Activated CD4-positive, alpha-beta T cell treated with anti-CD3 and anti-CD28 coated beads for 36 hours (primary cell): ENCODE measurements around the gene KCNA5. TPM values are rescaled to one million over a fixed set of nuclear protein-coding genes. Genes with fewer than 3 reads are reported as not detected.

Experiments
- ATAC-seq: fragments of 200-7000 bp; cut with Tn5 transposase; one replicate; pipeline ENCODE4 v1.10.0; 2021; ENCODE audit warnings: mild to moderate bottlenecking, moderate library complexity
- CTCF ChIA-PET: fragments of 350-600 bp; sonication (Branson Sonifier 250); formaldehyde crosslinking; loops from one replicate; lab custom pipeline; 2021; ENCODE audit warnings: antibody characterized with exemption; lab: Charles Lee
- POLR2A ChIA-PET: fragments of 350-600 bp; sonication (Branson Sonifier 250); formaldehyde crosslinking; loops from one replicate; lab custom pipeline; 2021; ENCODE audit warnings: antibody characterized with exemption, inconsistent platforms; lab: Charles Lee
- DNase-seq: peaks from one replicate; pipeline ENCODE4 v3.0.0-alpha.2; 2020
- H3K27ac Mint-ChIP-seq: one replicate; pipeline ENCODE4 v1.8.0; 2021; ENCODE audit warnings: mixed read lengths
- H3K27me3 Mint-ChIP-seq: one replicate; pipeline ENCODE4 v1.8.0; 2021; ENCODE audit warnings: mixed read lengths
- H3K36me3 Mint-ChIP-seq: one replicate; pipeline ENCODE4 v1.8.0; 2021; ENCODE audit warnings: low read depth, mixed read lengths
- H3K4me1 Mint-ChIP-seq: one replicate; pipeline ENCODE4 v1.8.0; 2021; ENCODE audit warnings: mixed read lengths
- H3K4me3 Mint-ChIP-seq: one replicate; pipeline ENCODE4 v1.8.0; 2021; ENCODE audit warnings: mild to moderate bottlenecking, moderate library complexity, mixed read lengths
- H3K9me3 Mint-ChIP-seq: one replicate; pipeline ENCODE4 v1.8.0; 2021; ENCODE audit warnings: low read depth, mixed read lengths
- intact Hi-C, 2 experiments: fragments of 100-400 bp; cut with DNase I in 1 of 2; cut with micrococcal nuclease in 1 of 2; formaldehyde crosslinking; loops; one replicate each; pipeline versions ENCODE4 v1.14.2 to v1.15.1; 2022 to 2024; cut with DNase I, micrococcal nuclease
- total RNA-seq, 2 experiments: library from RNA; stranded (reverse); gene quantifications; one replicate each; pipeline ENCODE4 v1.2.3, GENCODE V29; 2021

The KCNA5 gene
- not detected for total RNA-seq

- H3K9me3 Mint-ChIP-seq, result no peaks in the 10 kb centered on the region
- DNase-seq, result no peak
- no peak within 1 kb of the TSS for H3K4me3 Mint-ChIP-seq
- ATAC-seq, result no peak
- intact Hi-C loops, result no loop called here
- no peak within 1 kb of the TSS for H3K27ac Mint-ChIP-seq
- H3K27me3 Mint-ChIP-seq, result peaks cover 34% of the 10 kb centered on the region
- H3K36me3 Mint-ChIP-seq, result no peaks in the 10 kb centered on the region
- ChIA-PET POLR2A (no interaction called here), CTCF (interaction anchor here (0.8 kb wide), 1 partner anchor 14 kb away, joined by 3 read pairs; no protein-coding TSS in a partner anchor)
- no peaks in the 10 kb centered on the region for H3K4me1 Mint-ChIP-seq
Observed at GRCh38 chr12:5043589-5044419, at the start of gene KCNA5. TSS of gene KCNA5 (plus strand) at chr12:5043879. CDS start at chr12:5044148, 269 bp downstream.

GRCh38 chr12:4994622-4995021 is 49.1 kb upstream of the KCNA5 start:
- DNase-seq (no peak), ATAC-seq (no peak)
- H3K4me3 Mint-ChIP-seq, result no peak overlapping the region
- H3K27ac Mint-ChIP-seq, result no peak overlapping the region
- POLR2A ChIA-PET, result no interaction called here
- H3K4me1 Mint-ChIP-seq, result no peaks in the 10 kb centered on the region
- H3K9me3 Mint-ChIP-seq, result no peaks in the 10 kb centered on the region
- intact Hi-C loops, result no loop called here
- CTCF ChIA-PET, result interaction anchor here (1.2 to 1.7 kb wide), 2 partner anchors 27 to 139 kb away, joined by 3 read pairs; no protein-coding TSS in a partner anchor
- peaks cover 24% of the 10 kb centered on the region for H3K27me3 Mint-ChIP-seq
- H3K36me3 Mint-ChIP-seq, result no peaks in the 10 kb centered on the region

- H3K4me1 Mint-ChIP-seq, result no peaks in the 10 kb centered on the region
- H3K27me3 Mint-ChIP-seq, result peaks cover 21% of the 10 kb centered on the region
- POLR2A ChIA-PET, result no interaction called here
- DNase-seq, result no peak
- no peak overlapping the region for H3K27ac Mint-ChIP-seq
- no peak for ATAC-seq
- no peaks in the 10 kb centered on the region for H3K9me3 Mint-ChIP-seq
- CTCF ChIA-PET, result interaction anchor here (1.0 kb wide), 2 partner anchors 88 to 111 kb away, joined by 3 read pairs; no protein-coding TSS in a partner anchor
- intact Hi-C loops, result no loop called here
- H3K36me3 Mint-ChIP-seq, result no peaks in the 10 kb centered on the region
- H3K4me3 Mint-ChIP-seq, result no peak overlapping the region
Observed at GRCh38 chr12:4996714-4997113, 47.0 kb upstream of the KCNA5 start.

GRCh38 chr12:4997939-4998338 is 45.7 kb upstream of the KCNA5 start:
- no peaks in the 10 kb centered on the region for H3K9me3 Mint-ChIP-seq
- H3K27me3 Mint-ChIP-seq, result peaks cover 17% of the 10 kb centered on the region
- H3K4me3 Mint-ChIP-seq, result no peak overlapping the region
- no peak overlapping the region for H3K27ac Mint-ChIP-seq
- H3K4me1 Mint-ChIP-seq, result no peaks in the 10 kb centered on the region
- POLR2A ChIA-PET, result no interaction called here
- ATAC-seq, result no peak
- intact Hi-C loops, result no loop called here
- DNase-seq, result no peak
- CTCF ChIA-PET, result interaction anchor here (0.7 kb wide), 2 partner anchors 143 to 1897 kb away, joined by 3 to 4 read pairs; no protein-coding TSS in a partner anchor
- H3K36me3 Mint-ChIP-seq, result no peaks in the 10 kb centered on the region

- Mint-ChIP-seq H3K36me3 (no peaks in the 10 kb centered on the region), H3K27ac (no peak overlapping the region), H3K9me3 (no peaks in the 10 kb centered on the region), H3K27me3 (peaks cover 21% of the 10 kb centered on the region), H3K4me3 (no peak overlapping the region), H3K4me1 (no peaks in the 10 kb centered on the region)
- ATAC-seq, result no peak
- ChIA-PET POLR2A (no interaction called here), CTCF (interaction anchor here (0.7 to 0.9 kb wide), 3 partner anchors 108 to 143 kb away, joined by 4 to 5 read pairs (median 4); no protein-coding TSS in a partner anchor)
- DNase-seq, result no peak
- intact Hi-C loops, result no loop called here
Observed at GRCh38 chr12:5000204-5000603, 43.5 kb upstream of the KCNA5 start.

GRCh38 chr12:5000658-5001385 is 42.9 kb upstream of the KCNA5 start:
- H3K27me3 Mint-ChIP-seq, result peaks cover 23% of the 10 kb centered on the region
- no peak overlapping the region for H3K4me3 Mint-ChIP-seq
- H3K4me1 Mint-ChIP-seq, result no peaks in the 10 kb centered on the region
- no peaks in the 10 kb centered on the region for H3K36me3 Mint-ChIP-seq
- ChIA-PET CTCF (interaction anchor here (0.6 to 0.9 kb wide), 4 partner anchors 18 to 144 kb away, joined by 3 to 5 read pairs (median 4); no protein-coding TSS in a partner anchor), POLR2A (no interaction called here)
- no peak overlapping the region for H3K27ac Mint-ChIP-seq
- DNase-seq (no peak), ATAC-seq (no peak)
- intact Hi-C loops, result no loop called here
- H3K9me3 Mint-ChIP-seq, result no peaks in the 10 kb centered on the region

- ChIA-PET CTCF (interaction anchor here (0.6 to 1.0 kb wide), 2 partner anchors 141 to 148 kb away, joined by 4 to 6 read pairs; no protein-coding TSS in a partner anchor), POLR2A (no interaction called here)
- DNase-seq, result peak; percentile 75
- no peaks in the 10 kb centered on the region for H3K9me3 Mint-ChIP-seq
- peak; percentile 74 for ATAC-seq
- H3K27ac Mint-ChIP-seq, result no peak overlapping the region
- H3K36me3 Mint-ChIP-seq, result no peaks in the 10 kb centered on the region
- H3K27me3 Mint-ChIP-seq, result peaks cover 19% of the 10 kb centered on the region
- no peak overlapping the region for H3K4me3 Mint-ChIP-seq
- intact Hi-C loops, result loop anchor here (1.0 kb wide), 2 partner anchors 146 to 148 kb away; no protein-coding TSS in a partner anchor
- no peaks in the 10 kb centered on the region for H3K4me1 Mint-ChIP-seq
Observed at GRCh38 chr12:5003025-5003666, 40.5 kb upstream of the KCNA5 start.

GRCh38 chr12:5008661-5009060 is 35.0 kb upstream of the KCNA5 start:
- DNase-seq (no peak), ATAC-seq (no peak)
- no peak overlapping the region for H3K27ac Mint-ChIP-seq
- H3K4me3 Mint-ChIP-seq, result no peak overlapping the region
- H3K27me3 Mint-ChIP-seq, result peaks cover 12% of the 10 kb centered on the region
- intact Hi-C loops, result no loop called here
- no peaks in the 10 kb centered on the region for H3K9me3 Mint-ChIP-seq
- H3K4me1 Mint-ChIP-seq, result no peaks in the 10 kb centered on the region
- no peaks in the 10 kb centered on the region for H3K36me3 Mint-ChIP-seq
- ChIA-PET POLR2A (no interaction called here), CTCF (interaction anchor here (0.5 to 0.7 kb wide), 2 partner anchors 72 to 337 kb away, joined by 3 read pairs; no protein-coding TSS in a partner anchor)

GRCh38 chr12:5010151-5010550 is 33.5 kb upstream of the KCNA5 start:
- intact Hi-C loops, result no loop called here
- no peak for DNase-seq

GRCh38 chr12:5012337-5012736 is 31.3 kb upstream of the KCNA5 start:
- intact Hi-C loops, result no loop called here
- Mint-ChIP-seq H3K9me3 (no peaks in the 10 kb centered on the region), H3K27me3 (peaks cover 11% of the 10 kb centered on the region), H3K4me3 (no peak overlapping the region), H3K4me1 (no peaks in the 10 kb centered on the region), H3K27ac (no peak overlapping the region), H3K36me3 (no peaks in the 10 kb centered on the region)
- no peak for DNase-seq
- ATAC-seq, result no peak
- POLR2A ChIA-PET, result no interaction called here
- CTCF ChIA-PET, result interaction anchor here (0.9 to 1.6 kb wide), 3 partner anchors 10 to 67 kb away, joined by 3 read pairs; no protein-coding TSS in a partner anchor

More at GRCh38 chr12:5010151-5010550, 33.5 kb upstream of the KCNA5 start:
- H3K9me3 Mint-ChIP-seq, result no peaks in the 10 kb centered on the region
- POLR2A ChIA-PET, result no interaction called here
- peaks cover 13% of the 10 kb centered on the region for H3K27me3 Mint-ChIP-seq
- ATAC-seq, result no peak
- no peaks in the 10 kb centered on the region for H3K4me1 Mint-ChIP-seq
- no peaks in the 10 kb centered on the region for H3K36me3 Mint-ChIP-seq
- no peak overlapping the region for H3K4me3 Mint-ChIP-seq
- H3K27ac Mint-ChIP-seq, result no peak overlapping the region
- CTCF ChIA-PET, result no interaction called here

- Mint-ChIP-seq H3K27ac (no peak overlapping the region), H3K36me3 (no peaks in the 10 kb centered on the region), H3K4me1 (no peaks in the 10 kb centered on the region), H3K9me3 (no peaks in the 10 kb centered on the region), H3K4me3 (no peak overlapping the region), H3K27me3 (peaks cover 11% of the 10 kb centered on the region)
- POLR2A ChIA-PET, result no interaction called here
- CTCF ChIA-PET, result interaction anchor here (1.1 to 1.6 kb wide), 2 partner anchors 10 to 68 kb away, joined by 3 read pairs; no protein-coding TSS in a partner anchor
- intact Hi-C loops, result no loop called here
- no peak for ATAC-seq
- no peak for DNase-seq
Observed at GRCh38 chr12:5013266-5013730, 30.4 kb upstream of the KCNA5 start.
